Ureter (tissue), 1 donor: ENCODE results near the gene SDK1. TPM values are rescaled to one million over a fixed set of nuclear protein-coding genes. Genes with fewer than 3 reads are reported as not detected.
"Not testable (repeated sequence)": the region's sequence is repeated elsewhere in the genome, so short reads cannot be mapped to it uniquely, and the experiment has no call there.

Source experiments
- DNase-seq: peaks from one replicate; pipeline ENCODE4 v3.0.0-alpha.2; 2020; ENCODE audit warnings: low spot score
- total RNA-seq: library from RNA; stranded (reverse); gene quantifications from one replicate; pipeline ENCODE4 v1.2.4, GENCODE V29; 2023
- donor health status: DM: yes; HTN: yes; CAD: no.

Gene SDK1
- total RNA-seq, 1 donor from 2014 or later = 27.3 TPM

DNA sequence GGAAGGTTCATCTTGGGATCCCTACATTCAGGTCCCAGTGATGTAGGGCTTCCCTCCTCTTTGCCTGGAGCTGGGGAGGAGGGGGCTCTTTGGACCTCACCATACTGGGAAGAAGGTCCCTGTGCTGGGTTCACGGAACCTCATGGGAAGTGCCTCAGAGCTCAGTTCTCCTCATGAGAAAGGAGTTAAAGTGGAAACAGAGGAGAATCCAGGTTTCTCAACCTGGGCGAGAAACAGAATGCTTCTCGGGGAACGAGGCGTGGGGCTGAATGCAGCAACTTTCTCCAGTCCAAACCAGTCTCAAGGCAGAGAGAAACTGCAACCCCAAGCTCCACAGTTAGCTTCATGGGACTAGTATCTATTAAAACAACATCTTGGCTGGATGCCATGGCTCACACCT lies 998.4 kb downstream of the SDK1 start:
- no peak for DNase-seq

- no peak for DNase-seq
Observed at GRCh38 chr7:4302203-4302905, 1001.3 kb downstream of the SDK1 start.

DNA sequence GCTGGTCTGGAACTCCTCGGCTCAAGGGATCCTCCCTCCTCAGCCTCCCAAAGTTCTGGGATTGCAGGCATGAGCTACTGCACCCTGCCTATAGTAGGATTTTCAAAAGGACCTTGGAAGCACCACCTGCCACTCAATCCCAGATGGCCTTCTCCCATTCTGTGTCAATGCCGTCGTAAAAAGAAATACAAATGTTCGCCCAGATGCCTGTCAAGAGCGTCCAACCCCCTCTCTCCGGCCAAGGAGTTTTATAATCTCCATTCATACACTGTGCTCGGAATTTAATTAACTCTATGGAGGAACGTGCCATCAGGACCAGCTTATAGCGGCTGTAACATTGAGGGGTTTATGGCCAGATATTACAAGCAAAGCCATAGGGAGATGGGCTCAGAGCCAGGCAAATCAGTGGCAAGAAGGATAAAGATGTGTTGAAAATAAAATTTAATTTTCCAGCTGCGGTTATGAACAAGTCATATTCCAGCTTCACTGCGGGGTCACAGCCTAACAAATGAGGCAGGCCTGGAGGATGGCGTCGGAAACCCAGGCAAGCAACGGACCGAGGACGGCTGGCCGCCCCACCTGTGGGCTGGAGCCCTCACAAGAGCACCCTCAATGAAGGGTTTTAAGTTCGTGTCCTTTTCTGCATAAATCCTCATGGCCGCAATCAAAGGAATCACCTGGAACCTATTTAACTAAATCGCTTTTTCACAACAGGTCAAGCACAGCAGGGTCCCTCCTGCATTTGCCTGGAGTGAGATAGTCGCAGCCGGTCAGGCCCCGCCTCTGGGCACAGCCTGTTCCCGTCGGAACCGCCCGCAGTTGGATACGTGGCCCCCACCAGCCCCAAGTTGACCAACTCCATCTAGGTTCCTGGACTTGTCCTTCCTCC lies 1006.5 kb downstream of the SDK1 start:
- DNase-seq = no peak

DNA sequence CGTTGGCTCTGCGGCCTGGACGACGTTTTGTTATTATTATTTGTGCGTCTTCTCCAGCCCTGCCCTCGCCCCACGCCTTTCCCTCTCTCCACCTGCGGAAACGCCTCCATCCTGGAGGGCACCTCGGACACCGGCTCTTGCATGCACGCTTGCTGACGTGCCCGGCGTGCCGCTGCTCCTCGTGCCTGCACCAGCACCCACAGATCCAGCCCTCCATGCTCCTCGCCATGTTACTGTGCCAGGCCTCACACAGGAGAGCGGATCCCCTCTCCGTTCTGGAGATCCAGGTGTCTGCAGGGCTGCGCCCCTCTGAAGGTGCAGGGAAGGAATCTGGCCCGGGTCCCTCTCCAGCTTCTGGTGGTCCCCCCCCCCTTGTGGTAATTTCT lies 1007.1 kb downstream of the SDK1 start:
- no peak for DNase-seq

GRCh38 chr7:4313911-4314310 lies 1012.9 kb downstream of the SDK1 start:
- not testable (repeated sequence) for DNase-seq

DNA sequence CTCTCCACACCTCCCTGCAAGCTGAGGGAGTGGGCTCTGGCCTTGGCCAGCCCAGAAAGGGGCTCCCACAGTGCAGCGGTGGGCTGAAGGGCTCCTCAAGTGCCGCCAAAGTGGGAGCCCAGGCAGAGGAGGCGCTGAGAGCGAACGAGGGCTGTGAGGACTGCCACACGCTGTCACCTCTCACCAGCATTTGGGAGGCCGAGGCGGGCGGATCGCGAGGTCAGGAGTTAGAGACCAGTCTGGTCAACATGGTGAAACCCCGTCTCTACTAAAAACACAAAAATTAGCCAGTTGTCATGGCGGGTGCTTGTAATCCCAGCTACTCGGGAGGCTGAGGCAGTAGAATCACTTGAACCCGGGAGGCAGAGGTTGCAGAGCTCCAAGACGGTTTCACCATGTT lies 1013.3 kb downstream of the SDK1 start:
- DNase-seq = not testable (repeated sequence)
